Transverse colon (tissue), 4 donors: ENCODE results near the gene CDCP2.

Experiments used
- CTCF ChIP-seq, 5 experiments: fragments of 200-600 bp in 3 of 5; fragments of 450-650 bp in 2 of 5; sonication (generic) in 3 of 5; IDR thresholded peaks; 1 replicate in 2 of 5; 2 replicates in 3 of 5; pipeline ENCODE4 v1.5.1; 2016 to 2017; ENCODE audit warnings: antibody characterized with exemption in 5 of 5, inconsistent platforms in 3 of 5, mild to moderate bottlenecking in 2 of 5, moderate library complexity in 1 of 5
- EP300 ChIP-seq: sonication (generic); formaldehyde crosslinking; IDR thresholded peaks from one replicate; pipeline ENCODE4 v1.6.1; 2017; ENCODE audit warnings: antibody characterized with exemption, low read depth
- POLR2A ChIP-seq: fragments of 450-650 bp; IDR thresholded peaks from one replicate; pipeline ENCODE4 v1.6.1; 2016; ENCODE audit warnings: antibody characterized with exemption, mild to moderate bottlenecking, moderate library complexity
- POLR2AphosphoS5 ChIP-seq, 3 donors: sonication (generic); formaldehyde crosslinking; IDR thresholded peaks; one replicate each; pipeline ENCODE4 v1.6.1; 2016; ENCODE audit warnings: antibody characterized with exemption in 3 of 3

GRCh38 chr1:54163051-54163450 lies 10.3 kb upstream of the CDCP2 start:
- no peak for TF ChIP-seq CTCF (IDR thresholded peaks at IDR 0.05)
- no peak for TF ChIP-seq EP300
- TF ChIP-seq POLR2AphosphoS5 (IDR thresholded peaks at IDR 0.05), result no peak
- no peak for TF ChIP-seq POLR2A
